A673 (cell line): ENCODE measurements around the gene PMP22. TPM values are rescaled to one million over a fixed set of nuclear protein-coding genes. Genes with fewer than 3 reads are reported as not detected.

Experiments used
- Bru-seq: library from RNA; stranded (reverse); fragments of 400-500 nt; gene quantifications from one replicate; lab custom pipeline; 2021; lab: Mats Ljungman, UMichigan
- BruChase-seq, 2 experiments: library from RNA; stranded (reverse); fragments of 400-500 nt; gene quantifications; one replicate each; lab custom pipeline; 2021; lab: Mats Ljungman, UMichigan
- BruUV-seq: library from RNA; stranded (reverse); fragments of 400-500 nt; replicated peaks from 2 replicates; lab custom pipeline; 2021; lab: Mats Ljungman, UMichigan
- CTCF ChIA-PET: fragments of 300-600 bp; sonication (Branson Sonifier 250); formaldehyde crosslinking; loops from one replicate; lab custom pipeline; 2022; ENCODE audit warnings: antibody characterized with exemption; lab: Charles Lee
- POLR2A ChIA-PET: fragments of 300-600 bp; sonication (Branson Sonifier 250); formaldehyde crosslinking; loops from one replicate; lab custom pipeline; 2022; ENCODE audit warnings: antibody characterized with exemption; ENCODE audit not compliant: low non-redundant PET; lab: Charles Lee
- DNase-seq: peaks from one replicate; pipeline ENCODE4 v3.0.0-alpha.2; 2015; ENCODE audit warnings: low spot score
- H3K27ac ChIP-seq: fragments of 200-600 bp; sonication (generic); 2 replicates; pipeline ENCODE4 v1.5.1; 2016; ENCODE audit warnings: mixed run types, low read depth, mild to moderate bottlenecking, mixed read lengths, antibody characterized with exemption, low read length; ENCODE audit not compliant: poor library complexity, severe bottlenecking
- H3K27me3 ChIP-seq: fragments of 200-600 bp; sonication (generic); replicated peaks from 2 replicates; pipeline ENCODE4 v1.6.1; 2017; ENCODE audit warnings: mixed run types, low read depth, mild to moderate bottlenecking, mixed read lengths, antibody characterized with exemption, low read length; ENCODE audit not compliant: insufficient read depth, poor library complexity
- H3K36me3 ChIP-seq: fragments of 200-600 bp; sonication (generic); 2 replicates; pipeline ENCODE4 v1.6.1; 2016; ENCODE audit warnings: mixed run types, mild to moderate bottlenecking, mixed read lengths, antibody characterized with exemption, low read length; ENCODE audit not compliant: insufficient read depth, poor library complexity, severe bottlenecking
- H3K4me1 ChIP-seq: fragments of 200-600 bp; sonication (generic); 2 replicates; pipeline ENCODE4 v1.6.1; 2017; ENCODE audit warnings: mixed run types, mild to moderate bottlenecking, mixed read lengths, antibody characterized with exemption, low read length; ENCODE audit not compliant: insufficient read depth, poor library complexity, severe bottlenecking
- H3K4me3 ChIP-seq: fragments of 200-600 bp; sonication (generic); 2 replicates; pipeline ENCODE4 v1.5.1; 2016; ENCODE audit warnings: low read depth, mixed run types, mild to moderate bottlenecking, mixed read lengths, low read length; ENCODE audit not compliant: poor library complexity, severe bottlenecking
- H3K9me3 ChIP-seq: fragments of 200-600 bp; sonication (generic); 2 replicates; pipeline ENCODE4 v1.6.1; 2016; ENCODE audit warnings: mixed run types, low read depth, mild to moderate bottlenecking, mixed read lengths, antibody characterized with exemption, low read length; ENCODE audit not compliant: poor library complexity, severe bottlenecking
- EZH2 ChIP-seq: fragments of 200-600 bp; sonication (generic); IDR thresholded peaks from 2 replicates; pipeline ENCODE4 v1.6.1; 2017; ENCODE audit warnings: borderline replicate concordance, low read depth, mild to moderate bottlenecking, mixed read lengths, antibody characterized with exemption, low read length; ENCODE audit not compliant: poor library complexity, severe bottlenecking
- intact Hi-C: fragments of 100-400 bp; cut with micrococcal nuclease; formaldehyde crosslinking; loops from one replicate; pipeline ENCODE4 v1.10.0; 2022; ENCODE audit not compliant: unreplicated experiment
- long read RNA-seq: library from polyadenylated mRNA; stranded (forward); transcript quantifications from one replicate; pipeline ENCODE4 v2.0.0, GENCODE V29; 2022
- total RNA-seq: library from RNA; stranded (reverse); gene quantifications from 2 replicates; pipeline ENCODE4 v1.2.3, GENCODE V29; 2021
- TF ChIP-seq, protein P1 (sequence below): fragments of 300-800, 200-600 bp; sonication (generic); conservative IDR thresholded peaks from 2 replicates; pipeline ENCODE4 v1.5.1; 2017; ENCODE audit warnings: low read depth, mild to moderate bottlenecking, antibody characterized with exemption, low read length, moderate library complexity, mixed read lengths

Gene PMP22
- 0.87 TPM in 1 of 2 replicates, not detected in the other for total RNA-seq
- percentile 15 among the genes with signal in this experiment for Bru-seq, nascent RNA
- percentile 11 among the genes with signal in this experiment for BruChase-seq, experiment 1, labeled RNA remaining after a 2-hour chase
- BruChase-seq, experiment 2, labeled RNA remaining after a 6-hour chase: percentile 15 among the genes with signal in this experiment
- long read RNA-seq, partial matches to known transcripts: 1 of 1 reads
- long read RNA-seq, other reads (novel, unspliced or antisense): 0 of 1 reads

DNA sequence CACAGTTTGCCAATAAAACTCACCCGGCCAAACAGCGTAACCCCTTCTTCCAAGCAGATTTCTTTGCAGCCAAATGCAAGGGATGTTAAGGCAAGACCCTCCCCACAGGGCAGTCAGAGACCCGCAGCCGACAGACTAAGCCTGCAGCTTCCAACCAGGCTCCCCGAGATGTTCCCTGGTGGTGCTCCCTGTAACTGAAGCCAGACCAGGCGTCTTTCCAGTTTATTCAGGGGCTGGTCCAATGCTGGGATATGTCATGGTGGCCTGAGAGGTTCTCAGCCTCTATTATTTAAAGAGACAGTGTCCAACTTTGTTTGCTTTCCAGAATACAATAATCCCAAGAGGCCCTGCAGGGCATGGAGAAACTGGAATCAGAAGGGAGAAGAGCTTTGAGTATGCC is at the start of gene PMP22:
Gene PMP22, minus strand, starts transcription at position 196 of the 400 bp plus-strand sequence. CDS start 4,599 bp downstream, outside the sequence.
- Histone ChIP-seq H3K4me1 (no peaks in the 10 kb centered on the region), H3K4me3 (no peak within 1 kb of the TSS), H3K27ac (no peak within 1 kb of the TSS), H3K36me3 (no peaks in the 10 kb centered on the region), H3K9me3 (no peaks in the 10 kb centered on the region), H3K27me3 (peaks cover 73% of the 10 kb centered on the region)
- BruUV-seq: no TSS peak
- ChIA-PET POLR2A (no interaction called here), CTCF (no interaction called here)
- DNase-seq: no peak
- TF ChIP-seq, protein P1, sequence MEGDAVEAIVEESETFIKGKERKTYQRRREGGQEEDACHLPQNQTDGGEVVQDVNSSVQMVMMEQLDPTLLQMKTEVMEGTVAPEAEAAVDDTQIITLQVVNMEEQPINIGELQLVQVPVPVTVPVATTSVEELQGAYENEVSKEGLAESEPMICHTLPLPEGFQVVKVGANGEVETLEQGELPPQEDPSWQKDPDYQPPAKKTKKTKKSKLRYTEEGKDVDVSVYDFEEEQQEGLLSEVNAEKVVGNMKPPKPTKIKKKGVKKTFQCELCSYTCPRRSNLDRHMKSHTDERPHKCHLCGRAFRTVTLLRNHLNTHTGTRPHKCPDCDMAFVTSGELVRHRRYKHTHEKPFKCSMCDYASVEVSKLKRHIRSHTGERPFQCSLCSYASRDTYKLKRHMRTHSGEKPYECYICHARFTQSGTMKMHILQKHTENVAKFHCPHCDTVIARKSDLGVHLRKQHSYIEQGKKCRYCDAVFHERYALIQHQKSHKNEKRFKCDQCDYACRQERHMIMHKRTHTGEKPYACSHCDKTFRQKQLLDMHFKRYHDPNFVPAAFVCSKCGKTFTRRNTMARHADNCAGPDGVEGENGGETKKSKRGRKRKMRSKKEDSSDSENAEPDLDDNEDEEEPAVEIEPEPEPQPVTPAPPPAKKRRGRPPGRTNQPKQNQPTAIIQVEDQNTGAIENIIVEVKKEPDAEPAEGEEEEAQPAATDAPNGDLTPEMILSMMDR: no peak
- no peak for TF ChIP-seq EZH2
- intact Hi-C loops: no loop called here

DNA sequence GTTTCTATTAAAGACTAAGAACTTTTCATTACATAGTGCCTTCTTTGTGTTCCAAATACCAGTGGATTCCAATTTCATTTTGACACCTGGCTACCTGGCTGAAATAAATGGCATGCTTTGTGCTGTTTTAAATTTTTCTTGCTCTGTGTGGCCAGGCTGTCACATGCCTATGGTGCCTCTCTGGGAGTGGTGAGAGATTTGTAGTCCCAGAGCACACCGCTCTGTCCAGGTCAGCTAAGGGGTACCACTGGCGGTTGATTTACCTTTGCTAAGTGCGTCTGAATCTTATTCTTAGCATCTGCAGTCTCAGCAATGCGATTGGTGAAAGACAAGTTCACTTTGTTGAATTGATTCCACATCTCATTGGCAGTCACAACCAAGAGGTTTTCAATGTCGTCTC is 46.9 kb upstream of the PMP22 start:
- Histone ChIP-seq H3K4me3 (no peak overlapping the region), H3K36me3 (no peaks in the 10 kb centered on the region), H3K27me3 (peaks cover 10% of the 10 kb centered on the region), H3K4me1 (no peaks in the 10 kb centered on the region), H3K27ac (no peak overlapping the region), H3K9me3 (no peaks in the 10 kb centered on the region)
- ChIA-PET POLR2A (no interaction called here), CTCF (no interaction called here)
- TF ChIP-seq EZH2: no peak
- TF ChIP-seq, protein P1: no peak
- DNase-seq: no peak
- intact Hi-C loops: no loop called here
- BruUV-seq: no TSS peak

DNA sequence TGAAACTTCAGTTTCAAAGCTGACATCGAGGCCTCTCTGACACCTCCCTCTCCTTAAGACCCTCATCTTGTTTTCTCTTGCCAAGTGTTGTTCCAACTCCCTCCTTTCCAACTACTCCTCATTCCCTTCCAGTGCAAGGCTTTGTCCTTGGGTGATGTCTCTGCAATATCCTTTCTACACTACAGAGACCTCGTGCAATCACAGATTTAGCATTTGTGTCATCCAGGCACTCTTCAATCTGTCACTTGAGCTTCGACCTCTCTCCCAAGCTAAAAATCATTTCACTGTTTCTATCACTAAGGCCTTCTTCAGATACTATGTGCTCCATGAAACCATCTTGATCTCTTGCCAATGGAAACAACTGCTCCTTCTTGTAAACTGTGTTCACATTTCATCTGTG is 44.7 kb upstream of the PMP22 start:
- H3K4me3 ChIP-seq: no peak overlapping the region
- peaks cover 16% of the 10 kb centered on the region for H3K27me3 ChIP-seq
- TF ChIP-seq, protein P1: no peak
- TF ChIP-seq EZH2: no peak
- ChIA-PET POLR2A (no interaction called here), CTCF (no interaction called here)
- no peaks in the 10 kb centered on the region for H3K9me3 ChIP-seq
- intact Hi-C loops: no loop called here
- BruUV-seq: no TSS peak
- no peak for DNase-seq
- no peaks in the 10 kb centered on the region for H3K36me3 ChIP-seq
- H3K27ac ChIP-seq: no peak overlapping the region
- H3K4me1 ChIP-seq: no peaks in the 10 kb centered on the region
